CD4-positive, CD25-positive, alpha-beta regulatory T cell (primary cell): Measurements from ENCODE around the gene BPIFB6. TPM values are rescaled to one million over a fixed set of nuclear protein-coding genes. Genes with fewer than 3 reads are reported as not detected.

Experiments used
- ATAC-seq, 2 donors: fragments of 150-1000 bp; cut with Tn5 transposase; one replicate each; pipeline ENCODE4 v1.10.0; 2021; ENCODE audit warnings: low read depth in 2 of 2, moderate number of reproducible peaks in 2 of 2, moderate library complexity in 1 of 2
- DNase-seq, 3 donors: peaks; one replicate each; pipeline versions ENCODE4 v3.0.0 to v3.0.0-alpha.2; 2012 to 2022; ENCODE audit warnings: mixed read lengths in 1 of 3
- H3K27ac ChIP-seq: one replicate; pipeline ENCODE4 v1.7.0; 2013; ENCODE audit warnings: mild to moderate bottlenecking, low read length; ENCODE audit not compliant: insufficient read depth, poor library complexity, severe bottlenecking
- H3K27me3 ChIP-seq: one replicate; pipeline ENCODE4 v1.7.0; 2013; ENCODE audit warnings: low read length; ENCODE audit not compliant: control insufficient read depth, insufficient read depth
- H3K36me3 ChIP-seq: one replicate; pipeline ENCODE4 v1.7.0; 2013; ENCODE audit warnings: mild to moderate bottlenecking, low read length, moderate library complexity; ENCODE audit not compliant: control insufficient read depth, insufficient read depth
- H3K4me1 ChIP-seq: 2 replicates; pipeline ENCODE4 v1.7.0; 2013; ENCODE audit warnings: mild to moderate bottlenecking, low read length; ENCODE audit not compliant: insufficient read depth, control insufficient read depth, poor library complexity, severe bottlenecking
- H3K4me3 ChIP-seq: one replicate; pipeline ENCODE4 v1.7.0; 2013; ENCODE audit warnings: low read depth, mild to moderate bottlenecking, low read length, moderate library complexity
- H3K9me3 ChIP-seq, 2 experiments: 1 replicate in 1 of 2; 2 replicates in 1 of 2; pipeline ENCODE4 v1.7.0; 2013; ENCODE audit warnings: low read length in 2 of 2, mild to moderate bottlenecking in 1 of 2, moderate library complexity in 1 of 2; ENCODE audit not compliant: control insufficient read depth in 2 of 2
- H3K27ac Mint-ChIP-seq, 3 donors: one replicate each; pipeline ENCODE4 v1.8.0; 2020 to 2022; ENCODE audit warnings: mild to moderate bottlenecking in 3 of 3, mixed read lengths in 3 of 3, moderate library complexity in 2 of 3
- H3K27me3 Mint-ChIP-seq: one replicate; pipeline ENCODE4 v1.8.0; 2022; ENCODE audit warnings: mild to moderate bottlenecking, mixed read lengths
- H3K36me3 Mint-ChIP-seq: one replicate; pipeline ENCODE4 v1.8.0; 2020; ENCODE audit warnings: mixed read lengths
- H3K4me1 Mint-ChIP-seq, 4 donors: one replicate each; pipeline ENCODE4 v1.8.0; 2020 to 2022; ENCODE audit warnings: mixed read lengths in 4 of 4, mild to moderate bottlenecking in 1 of 4
- H3K4me3 Mint-ChIP-seq, 4 donors: one replicate each; pipeline ENCODE4 v1.8.0; 2020 to 2022; ENCODE audit warnings: mild to moderate bottlenecking in 4 of 4, mixed read lengths in 4 of 4, moderate library complexity in 3 of 4
- H3K9me3 Mint-ChIP-seq, 7 donors: one replicate each; pipeline ENCODE4 v1.8.0; 2020 to 2022; ENCODE audit warnings: mixed read lengths in 7 of 7, mild to moderate bottlenecking in 3 of 7, moderate library complexity in 2 of 7
- polyA plus RNA-seq, 4 donors: library from polyadenylated mRNA; unstranded; fragments of 300-500 nt; fragmentation: Illumina TruSeq; gene quantifications; one replicate each; pipeline ENCODE4 v1.2.3, GENCODE V29; 2021
- total RNA-seq: library from RNA; stranded (reverse); gene quantifications from one replicate; pipeline ENCODE4 v1.2.3, GENCODE V29; 2022

Gene BPIFB6
- total and polyA plus RNA-seq, 5 donors from 2014 or later, result not detected

- H3K27ac Mint-ChIP-seq, result no peak overlapping the region
Observed at GRCh38 chr20:33072813-33073212, 41.4 kb downstream of the BPIFB6 start.

DNA sequence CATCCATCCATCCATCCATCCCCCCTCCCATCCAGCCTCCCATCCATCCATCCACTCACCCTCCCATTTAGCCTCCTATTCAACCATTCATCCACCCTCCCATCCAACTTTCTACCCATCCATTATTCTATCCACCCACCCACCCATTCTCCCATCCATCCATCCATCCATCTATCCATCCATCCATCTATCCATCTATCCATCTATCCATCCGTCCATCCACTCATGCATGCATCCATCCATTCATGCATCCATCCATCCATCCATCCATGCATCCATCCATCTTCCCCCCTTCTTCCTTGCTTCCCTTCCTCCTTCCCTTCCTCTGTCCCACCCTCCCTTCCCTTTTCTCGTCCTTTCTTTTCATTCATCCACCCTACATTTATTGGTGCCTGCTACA lies 43.2 kb downstream of the BPIFB6 start:
- Mint-ChIP-seq H3K36me3 (no peaks in the 10 kb centered on the region), H3K4me3 (no peak overlapping the region), H3K27ac (no peak overlapping the region), H3K9me3 (no peaks in the 10 kb centered on the region), H3K4me1 (peaks cover 0 to 11% (median 4%) of the 10 kb centered on the region in 4 donors), H3K27me3 (peaks cover 4% of the 10 kb centered on the region)
- Histone ChIP-seq H3K27me3 (no peaks in the 10 kb centered on the region), H3K4me1 (no peaks in the 10 kb centered on the region), H3K27ac (no peak overlapping the region), H3K9me3 (no peaks in the 10 kb centered on the region), H3K36me3 (no peaks in the 10 kb centered on the region), H3K4me3 (no peak overlapping the region)
- no peak for DNase-seq
- no peak for ATAC-seq

More at GRCh38 chr20:33072813-33073212, 41.4 kb downstream of the BPIFB6 start:
- H3K4me3 ChIP-seq, result no peak overlapping the region
- H3K27me3 Mint-ChIP-seq, result peaks cover 1% of the 10 kb centered on the region
- H3K4me1 Mint-ChIP-seq, result peaks cover 0 to 23% (median 10%) of the 10 kb centered on the region in 4 donors
- H3K27me3 ChIP-seq, result no peaks in the 10 kb centered on the region
- no peak overlapping the region for H3K27ac ChIP-seq
- no peak for ATAC-seq
- no peaks in the 10 kb centered on the region for H3K36me3 ChIP-seq
- H3K9me3 Mint-ChIP-seq, result no peaks in the 10 kb centered on the region
- no peaks in the 10 kb centered on the region for H3K36me3 Mint-ChIP-seq
- H3K9me3 ChIP-seq, result no peaks in the 10 kb centered on the region
- no peak overlapping the region for H3K4me3 Mint-ChIP-seq
- no peaks in the 10 kb centered on the region for H3K4me1 ChIP-seq
- DNase-seq, result no peak

GRCh38 chr20:33075281-33075680 lies 43.8 kb downstream of the BPIFB6 start:
- Histone ChIP-seq H3K27ac (no peak overlapping the region), H3K4me3 (no peak overlapping the region), H3K27me3 (no peaks in the 10 kb centered on the region), H3K9me3 (no peaks in the 10 kb centered on the region), H3K4me1 (no peaks in the 10 kb centered on the region), H3K36me3 (no peaks in the 10 kb centered on the region)
- no peak for ATAC-seq
- H3K27me3 Mint-ChIP-seq, result peaks cover 4% of the 10 kb centered on the region
- no peak overlapping the region for H3K4me3 Mint-ChIP-seq
- DNase-seq, result no peak
- peaks cover 0 to 7% (median 3%) of the 10 kb centered on the region in 4 donors for H3K4me1 Mint-ChIP-seq
- H3K27ac Mint-ChIP-seq, result no peak overlapping the region
- H3K9me3 Mint-ChIP-seq, result no peaks in the 10 kb centered on the region
- H3K36me3 Mint-ChIP-seq, result no peaks in the 10 kb centered on the region

GRCh38 chr20:33076662-33077372 lies 45.4 kb downstream of the BPIFB6 start:
- H3K9me3 Mint-ChIP-seq, result no peaks in the 10 kb centered on the region
- ATAC-seq (no peak), DNase-seq (peak in 1 of 3 donors; percentile 20)
- Histone ChIP-seq H3K27ac (no peak overlapping the region), H3K4me3 (no peak overlapping the region), H3K9me3 (no peaks in the 10 kb centered on the region), H3K27me3 (no peaks in the 10 kb centered on the region), H3K4me1 (no peaks in the 10 kb centered on the region), H3K36me3 (no peaks in the 10 kb centered on the region)
- H3K36me3 Mint-ChIP-seq, result no peaks in the 10 kb centered on the region
- H3K27ac Mint-ChIP-seq, result no peak overlapping the region
- H3K4me1 Mint-ChIP-seq, result peaks cover 0 to 7% (median 3%) of the 10 kb centered on the region in 4 donors
- no peak overlapping the region for H3K4me3 Mint-ChIP-seq
- H3K27me3 Mint-ChIP-seq, result peaks cover 4% of the 10 kb centered on the region

DNA sequence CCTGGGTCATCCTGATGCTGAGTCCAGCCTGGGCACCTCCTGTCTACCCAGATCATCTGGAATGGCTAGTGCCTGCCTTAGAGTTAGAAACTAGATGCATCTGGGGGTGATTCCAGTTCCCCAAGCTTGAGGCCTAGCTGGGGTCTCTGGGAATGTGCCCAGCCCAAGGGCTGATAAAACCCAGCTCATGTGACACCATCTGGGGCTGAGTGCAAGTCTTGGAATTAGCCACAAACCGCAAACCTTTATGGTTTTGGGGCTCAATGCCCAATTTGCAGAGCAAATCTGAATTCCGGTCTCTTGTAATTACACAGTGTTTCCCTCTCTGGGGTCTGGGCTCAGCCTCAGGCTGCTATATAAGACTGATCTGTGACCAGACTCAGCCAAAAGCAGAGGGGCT lies 47.8 kb downstream of the BPIFB6 start, which contains the start of gene BPIFB4:
BPIFB4 (plus strand) TSS at position 385 of the 400 bp plus-strand sequence. CDS start 1,884 bp downstream, outside the sequence.
- H3K36me3 ChIP-seq, result no peaks in the 10 kb centered on the region
- no peaks in the 10 kb centered on the region for H3K9me3 ChIP-seq
- no peaks in the 10 kb centered on the region for H3K27me3 ChIP-seq
- ATAC-seq (no peak), DNase-seq (no peak)
- Mint-ChIP-seq H3K9me3 (no peaks in the 10 kb centered on the region), H3K36me3 (no peaks in the 10 kb centered on the region), H3K27ac (peak within 1 kb of the TSS in 2 of 3 donors; percentile 11 to 29), H3K27me3 (peaks cover 4% of the 10 kb centered on the region), H3K4me1 (peaks cover 0 to 7% (median 2%) of the 10 kb centered on the region in 4 donors), H3K4me3 (no peak within 1 kb of the TSS)
- H3K4me1 ChIP-seq, result no peaks in the 10 kb centered on the region
- no peak within 1 kb of the TSS for H3K27ac ChIP-seq
- H3K4me3 ChIP-seq, result no peak within 1 kb of the TSS

GRCh38 chr20:33081411-33082154 lies 50.1 kb downstream of the BPIFB6 start:
- Histone ChIP-seq H3K27me3 (no peaks in the 10 kb centered on the region), H3K27ac (no peak overlapping the region), H3K4me3 (no peak overlapping the region), H3K36me3 (no peaks in the 10 kb centered on the region), H3K4me1 (no peaks in the 10 kb centered on the region), H3K9me3 (no peaks in the 10 kb centered on the region)
- ATAC-seq (no peak), DNase-seq (no peak)
- Mint-ChIP-seq H3K27ac (no peak overlapping the region), H3K36me3 (no peaks in the 10 kb centered on the region), H3K9me3 (no peaks in the 10 kb centered on the region), H3K4me1 (peaks cover 0 to 3% (median 2%) of the 10 kb centered on the region in 4 donors), H3K27me3 (peaks cover 4% of the 10 kb centered on the region), H3K4me3 (no peak overlapping the region)

DNA sequence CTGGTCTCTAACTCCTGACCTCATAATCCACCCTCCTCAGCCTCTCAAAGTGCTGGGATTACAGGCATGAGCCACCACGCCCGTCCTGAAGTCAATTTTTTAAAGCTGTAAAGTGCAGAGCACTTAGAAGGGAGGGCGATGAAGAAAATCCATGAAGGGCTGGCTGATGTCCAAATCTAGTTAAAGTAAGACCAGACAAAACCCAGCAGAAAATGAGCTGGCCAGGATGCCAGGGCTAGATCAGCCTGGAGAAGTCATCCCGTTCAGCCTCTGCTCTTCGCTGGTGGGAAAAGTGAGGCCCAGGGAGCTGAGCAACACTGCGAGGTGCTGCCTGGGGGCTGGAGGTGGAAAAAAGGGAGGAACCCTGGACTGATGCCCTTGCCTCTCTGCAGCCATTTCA lies 51.1 kb downstream of the BPIFB6 start:
- H3K27me3 Mint-ChIP-seq, result peaks cover 4% of the 10 kb centered on the region
- H3K36me3 Mint-ChIP-seq, result no peaks in the 10 kb centered on the region
- no peak for DNase-seq
- Histone ChIP-seq H3K9me3 (no peaks in the 10 kb centered on the region), H3K4me3 (no peak overlapping the region), H3K27ac (no peak overlapping the region), H3K4me1 (no peaks in the 10 kb centered on the region), H3K27me3 (no peaks in the 10 kb centered on the region), H3K36me3 (no peaks in the 10 kb centered on the region)
- no peak overlapping the region for H3K4me3 Mint-ChIP-seq
- no peaks in the 10 kb centered on the region for H3K9me3 Mint-ChIP-seq
- no peak overlapping the region for H3K27ac Mint-ChIP-seq
- H3K4me1 Mint-ChIP-seq, result no peaks in the 10 kb centered on the region
- no peak for ATAC-seq
